Measurements from ENCODE around the gene SOHLH2. TPM values are rescaled to one million over a fixed set of nuclear protein-coding genes. Genes with fewer than 3 reads are reported as not detected.
A peak's percentile ranks its signal among the peaks of the same experiment; 100 is the strongest.

SOHLH2 gene
- total and polyA plus RNA-seq, 2 of the 4 experiments (the other 2 are of a cell fraction), result 0.17 to 0.18 TPM

- intact Hi-C loops (cut with micrococcal nuclease), result no loop called here
- dilution Hi-C loops (cut with HindIII; ENCODE audit: low sequenced_read_pairs, unreplicated experiment), result no loop called here
- no peak overlapping the region for H4K91ac ChIP-seq (ENCODE audit: insufficient read depth, low read depth, low read length)
- CTCF ChIA-PET, result no interaction called here
- no peak overlapping the region for H3K56ac ChIP-seq (ENCODE audit: extremely low read depth, insufficient read depth, low read length)
- H4K8ac ChIP-seq (ENCODE audit: low read depth in 2 of 2, low read length in 2 of 2), result no peak overlapping the region
- no peaks in the 10 kb centered on the region for H3K79me1 ChIP-seq (ENCODE audit: low read depth in 1 of 2, low read length in 2 of 2)
- H3K14ac ChIP-seq (replicated peaks; ENCODE audit: low read depth, low read length), result no peak overlapping the region
- no peak overlapping the region for H2AK9ac ChIP-seq (replicated peaks; ENCODE audit: low read depth, low read length, poor library complexity)
- no peak overlapping the region for H2BK15ac ChIP-seq (ENCODE audit: low read depth, low read length)
- no peak overlapping the region for H4K5ac ChIP-seq (ENCODE audit: low read depth, low read length)
- no peaks in the 10 kb centered on the region for H3K9me3 ChIP-seq (ENCODE audit: control insufficient read depth, insufficient read depth, low read length)
- no peaks in the 10 kb centered on the region for H3K36me3 ChIP-seq (ENCODE audit: control insufficient read depth, insufficient read depth, low read length)
- no peaks in the 10 kb centered on the region for H3K9me1 ChIP-seq (ENCODE audit: insufficient read depth, low read length)
- no peak overlapping the region; the same call in 1 of the 2 replicates for H3K4me2 ChIP-seq (ENCODE audit: low read depth, low read length)
- H2BK5ac ChIP-seq (ENCODE audit: low read depth, low read length, poor library complexity, severe bottlenecking), result no peak overlapping the region
- 5% methylated on average over 14 of the region's 61 CpGs; no CpG with 5 or more reads in 1 of the 2 experiments for WGBS, 2 experiments (ENCODE audit: extremely low coverage in 2 of 2, insufficient read length in 1 of 2)
- H3K27me3 ChIP-seq (ENCODE audit: control insufficient read depth, insufficient read depth, low read length), result peaks cover 31% of the 10 kb centered on the region
- no peak overlapping the region for H2BK20ac ChIP-seq (ENCODE audit: low read depth, low read length)
- H2AK5ac ChIP-seq (ENCODE audit: low read depth, low read length), result no peak overlapping the region
- H3K23ac ChIP-seq (ENCODE audit: low read depth, low read length), result no peak overlapping the region
- H3K9ac ChIP-seq (ENCODE audit: low read depth, low read length), result no peak overlapping the region
- H2AFZ ChIP-seq (replicated peaks; ENCODE audit: low read length, poor library complexity), result peak overlapping the region; percentile 55
- TF ChIP-seq CHD1 (IDR thresholded peaks at IDR 0.05; ENCODE audit: low read depth, low read length) (no peak), POLR2A (IDR thresholded peaks at IDR 0.05; ENCODE audit: low read depth, low read length) (no peak), SMC3 (IDR thresholded peaks at IDR 0.05; ENCODE audit: low read depth, low read length) (no peak), MAFK (IDR thresholded peaks at IDR 0.05; ENCODE audit: low read depth, low read length) (no peak), MXI1 (IDR thresholded peaks at IDR 0.05; ENCODE audit: borderline replicate concordance, low read depth, low read length) (no peak), NFE2L2 (IDR thresholded peaks at IDR 0.05; ENCODE audit: low read depth, low read length) (no peak), MAZ (IDR thresholded peaks at IDR 0.05; ENCODE audit: borderline replicate concordance, low read depth, low read length) (no peak), RFX5 (IDR thresholded peaks at IDR 0.05; ENCODE audit: low read depth, low read length) (no peak), RAD21 (IDR thresholded peaks at IDR 0.05; ENCODE audit: low read length) (no peak), FOS (IDR thresholded peaks at IDR 0.05; ENCODE audit: low read depth, low read length) (no peak), CEBPB (IDR thresholded peaks at IDR 0.05; ENCODE audit: low read depth, low read length) (no peak), RCOR1 (IDR thresholded peaks at IDR 0.05; ENCODE audit: insufficient replicate concordance, low read length) (no peak)
- TF ChIP-seq, protein P1, sequence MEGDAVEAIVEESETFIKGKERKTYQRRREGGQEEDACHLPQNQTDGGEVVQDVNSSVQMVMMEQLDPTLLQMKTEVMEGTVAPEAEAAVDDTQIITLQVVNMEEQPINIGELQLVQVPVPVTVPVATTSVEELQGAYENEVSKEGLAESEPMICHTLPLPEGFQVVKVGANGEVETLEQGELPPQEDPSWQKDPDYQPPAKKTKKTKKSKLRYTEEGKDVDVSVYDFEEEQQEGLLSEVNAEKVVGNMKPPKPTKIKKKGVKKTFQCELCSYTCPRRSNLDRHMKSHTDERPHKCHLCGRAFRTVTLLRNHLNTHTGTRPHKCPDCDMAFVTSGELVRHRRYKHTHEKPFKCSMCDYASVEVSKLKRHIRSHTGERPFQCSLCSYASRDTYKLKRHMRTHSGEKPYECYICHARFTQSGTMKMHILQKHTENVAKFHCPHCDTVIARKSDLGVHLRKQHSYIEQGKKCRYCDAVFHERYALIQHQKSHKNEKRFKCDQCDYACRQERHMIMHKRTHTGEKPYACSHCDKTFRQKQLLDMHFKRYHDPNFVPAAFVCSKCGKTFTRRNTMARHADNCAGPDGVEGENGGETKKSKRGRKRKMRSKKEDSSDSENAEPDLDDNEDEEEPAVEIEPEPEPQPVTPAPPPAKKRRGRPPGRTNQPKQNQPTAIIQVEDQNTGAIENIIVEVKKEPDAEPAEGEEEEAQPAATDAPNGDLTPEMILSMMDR (conservative IDR thresholded peaks at IDR 0.05; ENCODE audit: low read depth, low read length), result no peak
- TF ChIP-seq, protein P2, sequence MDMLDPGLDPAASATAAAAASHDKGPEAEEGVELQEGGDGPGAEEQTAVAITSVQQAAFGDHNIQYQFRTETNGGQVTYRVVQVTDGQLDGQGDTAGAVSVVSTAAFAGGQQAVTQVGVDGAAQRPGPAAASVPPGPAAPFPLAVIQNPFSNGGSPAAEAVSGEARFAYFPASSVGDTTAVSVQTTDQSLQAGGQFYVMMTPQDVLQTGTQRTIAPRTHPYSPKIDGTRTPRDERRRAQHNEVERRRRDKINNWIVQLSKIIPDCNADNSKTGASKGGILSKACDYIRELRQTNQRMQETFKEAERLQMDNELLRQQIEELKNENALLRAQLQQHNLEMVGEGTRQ (IDR thresholded peaks at IDR 0.05; ENCODE audit: low read depth, low read length), result no peak
- no peak overlapping the region for H3K4ac ChIP-seq (ENCODE audit: low read depth, low read length)
- no peak for DNase-seq
- no peak overlapping the region for H3K27ac ChIP-seq (ENCODE audit: insufficient read depth, low read length)
- no peaks in the 10 kb centered on the region for H3K4me1 ChIP-seq (ENCODE audit: control insufficient read depth, insufficient read depth, low read length)
- H4K20me1 ChIP-seq (ENCODE audit: insufficient read depth, low read length), result no peaks in the 10 kb centered on the region
- peak overlapping the region; percentile 19; the same call in 1 of the 2 replicates for H3K4me3 ChIP-seq (ENCODE audit: insufficient read depth, low read depth, low read length)
- peak; percentile 35 for ATAC-seq (ENCODE audit: low read depth)
- no TSS peak for BruUV-seq (replicated peaks)
- H2BK120ac ChIP-seq (ENCODE audit: low read depth, low read length), result no peak overlapping the region
- in situ Hi-C loops (cut with MboI; ENCODE audit: low sequenced_read_pairs), result no loop called here
- H3K18ac ChIP-seq (ENCODE audit: low read depth, low read length), result no peak overlapping the region
- POLR2A ChIA-PET (ENCODE audit: unreplicated experiment), result no interaction called here
Measured at GRCh38 chr13:36130552-36131221, 83.7 kb downstream of the SOHLH2 start.
